ENCODE results near the gene IGSF22. TPM values are rescaled to one million over a fixed set of nuclear protein-coding genes. Genes with fewer than 3 reads are reported as not detected.

Gene IGSF22
- total RNA-seq, 4 donors from 2014 or later = 1.0 TPM; not detected in 3

GRCh38 chr11:18709414-18709813 lies 16.6 kb downstream of the IGSF22 start:
- Histone ChIP-seq H3K36me3 (no peaks in the 10 kb centered on the region), H3K27ac (no peak overlapping the region), H3K27me3 (no peaks in the 10 kb centered on the region), H3K4me1 (no peaks in the 10 kb centered on the region), H3K4me3 (no peak overlapping the region), H3K9me3 (no peaks in the 10 kb centered on the region)
- no peak for DNase-seq
- TF ChIP-seq, protein P1, sequence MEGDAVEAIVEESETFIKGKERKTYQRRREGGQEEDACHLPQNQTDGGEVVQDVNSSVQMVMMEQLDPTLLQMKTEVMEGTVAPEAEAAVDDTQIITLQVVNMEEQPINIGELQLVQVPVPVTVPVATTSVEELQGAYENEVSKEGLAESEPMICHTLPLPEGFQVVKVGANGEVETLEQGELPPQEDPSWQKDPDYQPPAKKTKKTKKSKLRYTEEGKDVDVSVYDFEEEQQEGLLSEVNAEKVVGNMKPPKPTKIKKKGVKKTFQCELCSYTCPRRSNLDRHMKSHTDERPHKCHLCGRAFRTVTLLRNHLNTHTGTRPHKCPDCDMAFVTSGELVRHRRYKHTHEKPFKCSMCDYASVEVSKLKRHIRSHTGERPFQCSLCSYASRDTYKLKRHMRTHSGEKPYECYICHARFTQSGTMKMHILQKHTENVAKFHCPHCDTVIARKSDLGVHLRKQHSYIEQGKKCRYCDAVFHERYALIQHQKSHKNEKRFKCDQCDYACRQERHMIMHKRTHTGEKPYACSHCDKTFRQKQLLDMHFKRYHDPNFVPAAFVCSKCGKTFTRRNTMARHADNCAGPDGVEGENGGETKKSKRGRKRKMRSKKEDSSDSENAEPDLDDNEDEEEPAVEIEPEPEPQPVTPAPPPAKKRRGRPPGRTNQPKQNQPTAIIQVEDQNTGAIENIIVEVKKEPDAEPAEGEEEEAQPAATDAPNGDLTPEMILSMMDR (IDR thresholded peaks at IDR 0.05) = no peak
- no peak for TF ChIP-seq POLR2A (IDR thresholded peaks at IDR 0.05)
- intact Hi-C loops (cut with DNase I; ENCODE audit: low total_unique reads) = loop anchor here (10.0 kb wide), 1 partner anchor 75 kb away; the partner anchor contains the start of gene SPTY2D1

DNA sequence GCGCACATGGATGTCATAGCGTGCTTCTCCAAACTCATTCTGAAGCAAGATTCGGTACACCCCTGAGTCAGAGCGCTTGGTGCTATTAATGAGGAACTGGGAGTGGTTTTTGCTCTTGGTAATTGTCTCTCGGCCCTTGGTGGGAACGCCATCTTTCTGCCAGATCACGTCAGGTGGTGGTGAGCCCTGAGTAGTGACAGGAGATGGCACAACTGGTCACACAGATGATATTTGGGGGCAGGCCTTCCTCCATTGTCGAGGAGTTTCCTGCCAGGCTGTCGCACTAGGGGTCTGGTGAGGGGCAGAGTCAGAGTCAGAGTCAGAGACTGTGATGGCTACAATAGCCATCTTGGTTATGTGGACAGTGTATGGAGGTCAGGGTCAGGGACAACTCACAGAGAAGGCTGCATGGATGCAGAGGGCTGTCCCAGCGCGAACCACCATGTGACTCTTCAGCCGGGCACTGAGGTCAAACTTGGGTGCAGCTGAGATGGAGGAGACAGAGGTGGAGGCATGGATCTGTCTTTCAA lies 18.1 kb downstream of the IGSF22 start:
- no peaks in the 10 kb centered on the region for H3K27me3 ChIP-seq
- intact Hi-C loops (cut with DNase I; ENCODE audit: low total_unique reads) = loop anchor here (10.0 kb wide), 1 partner anchor 73 kb away; the partner anchor contains the start of gene SPTY2D1
- no peaks in the 10 kb centered on the region for H3K36me3 ChIP-seq
- no peak for DNase-seq
- no peaks in the 10 kb centered on the region for H3K4me1 ChIP-seq
- H3K27ac ChIP-seq = no peak overlapping the region
- no peak overlapping the region for H3K4me3 ChIP-seq
- TF ChIP-seq, protein P1 (IDR thresholded peaks at IDR 0.05) = no peak
- TF ChIP-seq POLR2A (IDR thresholded peaks at IDR 0.05) = no peak
- H3K9me3 ChIP-seq = no peaks in the 10 kb centered on the region

DNA sequence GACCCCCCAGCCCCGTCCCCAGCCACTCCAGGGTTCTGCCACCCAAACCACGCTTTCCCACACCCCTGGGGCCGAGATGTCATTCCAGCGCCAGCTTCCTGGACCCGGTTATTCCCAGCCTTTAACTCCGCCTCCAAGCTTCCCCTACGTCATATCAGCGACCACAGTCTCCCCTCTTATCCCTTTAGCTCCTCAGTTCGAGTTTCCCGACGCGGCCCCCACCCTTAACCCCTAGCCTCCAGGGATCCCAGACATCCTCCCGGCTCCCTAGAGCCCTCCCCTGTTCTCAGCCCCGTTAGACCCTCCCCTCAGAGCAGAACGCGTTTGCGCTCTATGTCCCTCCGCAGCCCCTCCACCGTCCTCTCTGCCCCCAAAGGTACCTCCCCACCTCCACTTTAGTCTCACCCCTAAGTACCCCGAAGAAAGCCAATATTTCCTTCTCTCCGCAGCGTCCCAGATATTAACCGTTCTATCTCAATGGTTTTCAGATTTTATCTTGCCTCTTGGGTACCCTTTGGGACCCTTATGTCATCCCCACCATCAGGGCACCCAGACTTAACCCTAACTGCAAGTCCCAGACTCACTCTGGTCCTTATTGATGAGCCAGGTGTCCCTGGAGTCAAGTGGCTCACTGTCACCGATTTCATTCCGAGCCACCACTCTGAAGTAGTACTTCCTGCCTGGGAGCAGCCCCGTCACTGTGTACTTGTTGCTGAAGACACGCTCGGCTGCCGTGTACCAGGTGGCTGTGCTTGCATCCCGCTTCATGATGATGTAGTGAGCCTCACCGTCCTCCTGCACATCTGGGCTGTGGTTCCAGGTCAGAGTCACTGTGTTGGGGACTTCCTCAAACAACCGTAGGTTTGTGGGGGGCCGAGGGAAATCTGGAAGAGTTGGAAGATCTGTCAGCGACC lies 19.4 kb downstream of the IGSF22 start:
- peak overlapping the region; percentile 77 to 83 for H3K27ac ChIP-seq
- no peaks in the 10 kb centered on the region for H3K4me1 ChIP-seq
- TF ChIP-seq POLR2A (IDR thresholded peaks at IDR 0.05) = no peak
- TF ChIP-seq, protein P1 (IDR thresholded peaks at IDR 0.05) = no peak
- H3K4me3 ChIP-seq = peak overlapping the region; percentile 45 to 61
- no peaks in the 10 kb centered on the region for H3K36me3 ChIP-seq
- no peaks in the 10 kb centered on the region for H3K9me3 ChIP-seq
- DNase-seq = peak; percentile 74 to 76
- no peaks in the 10 kb centered on the region for H3K27me3 ChIP-seq
- intact Hi-C loops (cut with DNase I; ENCODE audit: low total_unique reads) = loop anchor here (10.0 kb wide), 1 partner anchor 72 kb away; the partner anchor contains the start of gene SPTY2D1

- peak; percentile 34 to 39 for DNase-seq
- TF ChIP-seq POLR2A (IDR thresholded peaks at IDR 0.05) = peak in 1 of 2 donors; percentile 16
- TF ChIP-seq, protein P1 (IDR thresholded peaks at IDR 0.05) = no peak
- intact Hi-C loops (cut with DNase I; ENCODE audit: low total_unique reads) = loop anchor here (10.0 kb wide), 1 partner anchor 71 kb away; the partner anchor contains the start of gene SPTY2D1
- Histone ChIP-seq H3K4me3 (peak overlapping the region; percentile 45 to 61), H3K36me3 (no peaks in the 10 kb centered on the region), H3K9me3 (no peaks in the 10 kb centered on the region), H3K27ac (peak overlapping the region; percentile 77 to 83), H3K4me1 (no peaks in the 10 kb centered on the region), H3K27me3 (no peaks in the 10 kb centered on the region)
Measured at GRCh38 chr11:18705651-18706281, 20.2 kb downstream of the IGSF22 start.
